ENCODE data around the gene WBP1L.

GRCh38 chr10:102865620-102866019 lies 121.9 kb downstream of the WBP1L start:
- TF ChIP-seq CTCF (IDR thresholded peaks at IDR 0.05 in 4 of 5, conservative IDR thresholded peaks at IDR 0.05 in 1 of 5): no peak
- no peak for TF ChIP-seq POLR2A (IDR thresholded peaks at IDR 0.05)
